T1000 (cell line): ENCODE results near the gene SLC10A1.
A peak's percentile ranks its signal among the peaks of the same experiment; 100 is the strongest.
"Not testable (repeated sequence)": the region's sequence is repeated elsewhere in the genome, so short reads cannot be mapped to it uniquely, and the experiment has no call there.

Experiments used
- DNase-seq: peaks from one replicate; lab custom pipeline; 2025; ENCODE audit warnings: mixed read lengths; lab: John Stamatoyannopoulos, UW

SLC10A1 gene

GRCh38 chr14:69796797-69797500 is at the start of gene SLC10A1:
Gene SLC10A1, minus strand, starts transcription at chr14:69797241. Its CDS starts 86 bp downstream, at chr14:69797155.
- no peak for DNase-seq

GRCh38 chr14:69845787-69846186 is 48.7 kb upstream of the SLC10A1 start:
- DNase-seq: no peak

GRCh38 chr14:69845050-69845581 is 48.1 kb upstream of the SLC10A1 start:
- DNase-seq: no peak

GRCh38 chr14:69844171-69844570 is 47.1 kb upstream of the SLC10A1 start:
- no peak for DNase-seq

GRCh38 chr14:69842686-69843420 is 45.8 kb upstream of the SLC10A1 start:
- DNase-seq: no peak

- no peak for DNase-seq
Measured at GRCh38 chr14:69841656-69842055, 44.6 kb upstream of the SLC10A1 start.

GRCh38 chr14:69839661-69840060 is 42.6 kb upstream of the SLC10A1 start:
- no peak for DNase-seq

- DNase-seq: no peak
Measured at GRCh38 chr14:69838881-69839416, 41.9 kb upstream of the SLC10A1 start.

GRCh38 chr14:69828879-69829278 is 31.8 kb upstream of the SLC10A1 start:
- no peak for DNase-seq

GRCh38 chr14:69828354-69828753 is 31.3 kb upstream of the SLC10A1 start:
- DNase-seq: no peak

GRCh38 chr14:69827560-69827959 is 30.5 kb upstream of the SLC10A1 start:
- no peak for DNase-seq

- DNase-seq: no peak
Measured at GRCh38 chr14:69822456-69822855, 25.4 kb upstream of the SLC10A1 start.

GRCh38 chr14:69820991-69821390 is 23.9 kb upstream of the SLC10A1 start:
- no peak for DNase-seq

GRCh38 chr14:69819607-69820006 is 22.6 kb upstream of the SLC10A1 start:
- DNase-seq: no peak

- DNase-seq: peak; percentile 65
Measured at GRCh38 chr14:69818758-69819191, 21.7 kb upstream of the SLC10A1 start.

- DNase-seq: no peak
Measured at GRCh38 chr14:69816216-69816615, 19.2 kb upstream of the SLC10A1 start.

GRCh38 chr14:69815556-69815955 is 18.5 kb upstream of the SLC10A1 start:
- DNase-seq: no peak

- DNase-seq: no peak
Measured at GRCh38 chr14:69814397-69814796, 17.4 kb upstream of the SLC10A1 start.

GRCh38 chr14:69813346-69813745 is 16.3 kb upstream of the SLC10A1 start:
- not testable (repeated sequence) for DNase-seq

- no peak for DNase-seq
Measured at GRCh38 chr14:69812711-69813110, 15.7 kb upstream of the SLC10A1 start.

- DNase-seq: no peak
Measured at GRCh38 chr14:69811868-69812252, 14.8 kb upstream of the SLC10A1 start.

- DNase-seq: no peak
Measured at GRCh38 chr14:69811227-69811867, 14.3 kb upstream of the SLC10A1 start.
